ENCODE data around the gene TRAM2. TPM values are rescaled to one million over a fixed set of nuclear protein-coding genes. Genes with fewer than 3 reads are reported as not detected.

TRAM2 gene
- total RNA-seq, 1 experiment from 2014 or later = 21.2 TPM

- no peak overlapping the region for H2AFZ ChIP-seq (ENCODE audit: low read length)
- H4K20me1 ChIP-seq (ENCODE audit: control insufficient read depth, insufficient read depth, insufficient read length) = no peaks in the 10 kb centered on the region
- WGBS (ENCODE audit: extremely low coverage, insufficient read length, low lambda C conversion rate) = no CpG with 5 or more reads among the region's 1 CpG
- Mint-ChIP-seq H3K36me3 (ENCODE audit: insufficient read depth in 1 of 3, low read depth in 3 of 3) (no peaks in the 10 kb centered on the region), H3K27me3 (ENCODE audit: low read depth) (no peaks in the 10 kb centered on the region), H3K4me1 (peaks cover 44 to 53% of the 10 kb centered on the region in 2 experiments), H3K4me3 (no peak overlapping the region), H3K9me3 (no peaks in the 10 kb centered on the region), H3K27ac (no peak overlapping the region)
- H3K27me3 ChIP-seq (ENCODE audit: insufficient read depth, low read length) = no peaks in the 10 kb centered on the region
- H3K27ac ChIP-seq (ENCODE audit: insufficient read length, low read depth, low read length) = no peak overlapping the region
- H2BK120ac ChIP-seq (ENCODE audit: low read depth, low read length, poor library complexity, severe bottlenecking) = no peak overlapping the region
- H3K79me1 ChIP-seq (ENCODE audit: insufficient read depth, low read depth, low read length, poor library complexity, severe bottlenecking) = no peaks in the 10 kb centered on the region
- no peaks in the 10 kb centered on the region for H3K23me2 ChIP-seq (ENCODE audit: insufficient read length, low read depth, low read length, poor library complexity, severe bottlenecking)
- no peak overlapping the region for H3K9ac ChIP-seq (ENCODE audit: extremely low read depth, insufficient read length, low read length)
- no peak overlapping the region for H3K14ac ChIP-seq (ENCODE audit: insufficient read depth, low read length)
- no peak overlapping the region for H2BK12ac ChIP-seq (ENCODE audit: insufficient read length, low read depth, low read length)
- H3K18ac ChIP-seq (ENCODE audit: insufficient read length, low read depth, low read length) = no peak overlapping the region
- no peak overlapping the region for H2BK20ac ChIP-seq (ENCODE audit: low read depth, low read length, poor library complexity, severe bottlenecking)
- no peak overlapping the region for H2BK15ac ChIP-seq (ENCODE audit: low read depth, low read length)
- H3K4ac ChIP-seq (ENCODE audit: low read depth, low read length) = no peak overlapping the region
- no peaks in the 10 kb centered on the region for H3K9me3 ChIP-seq (ENCODE audit: control insufficient read depth, low read depth, low read length)
- peaks cover 10% of the 10 kb centered on the region; the same call in 1 of the 2 replicates for H3K79me2 ChIP-seq (ENCODE audit: insufficient read depth, low read length)
- no peak overlapping the region for H3T11ph ChIP-seq (ENCODE audit: low read length)
- H3K23ac ChIP-seq (ENCODE audit: insufficient read length, low read depth, low read length) = no peak overlapping the region
- H2AK5ac ChIP-seq (ENCODE audit: insufficient read length, low read length) = no peak overlapping the region
- no peak for DNase-seq
- H2BK5ac ChIP-seq (ENCODE audit: insufficient read length, low read length) = no peak overlapping the region
- H3K4me2 ChIP-seq (ENCODE audit: insufficient read depth, insufficient read length, low read length) = no peak overlapping the region
- H4K8ac ChIP-seq (replicated peaks; ENCODE audit: insufficient read length, low read depth, low read length) = no peak overlapping the region
- no peak overlapping the region for H4K91ac ChIP-seq (ENCODE audit: insufficient read length, low read depth, low read length)
- TF ChIP-seq CTCF (conservative IDR thresholded peaks at IDR 0.05) = no peak
- no peak overlapping the region for H4K5ac ChIP-seq (ENCODE audit: insufficient read length, low read depth, low read length)
- H3K56ac ChIP-seq (ENCODE audit: insufficient read length, low read depth, low read length) = no peak overlapping the region
- peaks cover 12% of the 10 kb centered on the region for H3K4me1 ChIP-seq (ENCODE audit: insufficient read depth, low read length)
Observed at GRCh38 chr6:52546192-52546591, 30.7 kb downstream of the TRAM2 start.

All from H9 (cell line).